ENCODE measurements around the gene MGRN1. TPM values are rescaled to one million over a fixed set of nuclear protein-coding genes. Genes with fewer than 3 reads are reported as not detected.

MGRN1 gene
- total RNA-seq, 1 experiment from 2014 or later, result 105 TPM

DNA sequence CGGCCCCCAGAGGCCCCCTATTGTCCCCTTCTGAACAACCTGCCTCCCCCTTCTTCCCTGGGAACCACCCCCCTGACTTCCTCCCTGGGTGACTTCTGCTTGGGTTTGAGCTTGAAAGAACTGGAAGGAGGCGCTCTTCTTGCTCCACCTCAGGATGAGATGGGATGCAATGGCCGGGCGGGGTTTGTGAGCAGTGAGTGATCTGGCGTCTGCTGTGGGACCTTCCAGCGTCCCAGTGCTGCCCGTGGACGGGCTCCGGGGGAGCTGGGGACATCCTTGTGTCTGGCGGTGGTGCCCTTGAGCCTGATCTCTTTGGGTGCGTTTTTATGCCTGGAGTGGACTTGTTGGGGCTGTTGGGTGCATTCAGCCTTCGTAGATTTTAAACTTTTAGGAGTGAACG is 11.6 kb downstream of the MGRN1 start:
- intact Hi-C loops (cut with micrococcal nuclease; ENCODE audit: unreplicated experiment), result no loop called here

GRCh38 chr16:4637501-4638166 is 13.0 kb downstream of the MGRN1 start:
- no peak for DNase-seq
- Mint-ChIP-seq H3K4me3 (ENCODE audit: low read depth, unreplicated experiment) (no peak overlapping the region), H3K27ac (ENCODE audit: unreplicated experiment) (no peak overlapping the region), H3K4me1 (ENCODE audit: low read depth, unreplicated experiment) (peaks cover 6% of the 10 kb centered on the region), H3K36me3 (ENCODE audit: insufficient read depth, unreplicated experiment) (peaks cover 42% of the 10 kb centered on the region), H3K9me3 (ENCODE audit: low read depth, unreplicated experiment) (no peaks in the 10 kb centered on the region), H3K27me3 (ENCODE audit: unreplicated experiment) (no peaks in the 10 kb centered on the region)
- TF ChIP-seq CTCF (IDR thresholded peaks at IDR 0.05; ENCODE audit: unreplicated experiment), result no peak
- intact Hi-C loops (cut with micrococcal nuclease; ENCODE audit: unreplicated experiment), result no loop called here
- BruUV-seq (replicated peaks), result no TSS peak
- CTCF ChIA-PET, result no interaction called here

More for the DNA sequence above, 11.6 kb downstream of the MGRN1 start:
- CTCF ChIA-PET, result interaction anchor here (0.6 kb wide), 1 partner anchor 923 kb away, joined by 3 read pairs; no protein-coding TSS in a partner anchor
- no peak for DNase-seq
- Mint-ChIP-seq H3K9me3 (ENCODE audit: low read depth, unreplicated experiment) (no peaks in the 10 kb centered on the region), H3K4me3 (ENCODE audit: low read depth, unreplicated experiment) (no peak overlapping the region), H3K4me1 (ENCODE audit: low read depth, unreplicated experiment) (peaks cover 3% of the 10 kb centered on the region), H3K36me3 (ENCODE audit: insufficient read depth, unreplicated experiment) (peaks cover 40% of the 10 kb centered on the region), H3K27me3 (ENCODE audit: unreplicated experiment) (no peaks in the 10 kb centered on the region), H3K27ac (ENCODE audit: unreplicated experiment) (no peak overlapping the region)
- BruUV-seq (replicated peaks), result no TSS peak
- no peak for TF ChIP-seq CTCF (IDR thresholded peaks at IDR 0.05; ENCODE audit: unreplicated experiment)

DNA sequence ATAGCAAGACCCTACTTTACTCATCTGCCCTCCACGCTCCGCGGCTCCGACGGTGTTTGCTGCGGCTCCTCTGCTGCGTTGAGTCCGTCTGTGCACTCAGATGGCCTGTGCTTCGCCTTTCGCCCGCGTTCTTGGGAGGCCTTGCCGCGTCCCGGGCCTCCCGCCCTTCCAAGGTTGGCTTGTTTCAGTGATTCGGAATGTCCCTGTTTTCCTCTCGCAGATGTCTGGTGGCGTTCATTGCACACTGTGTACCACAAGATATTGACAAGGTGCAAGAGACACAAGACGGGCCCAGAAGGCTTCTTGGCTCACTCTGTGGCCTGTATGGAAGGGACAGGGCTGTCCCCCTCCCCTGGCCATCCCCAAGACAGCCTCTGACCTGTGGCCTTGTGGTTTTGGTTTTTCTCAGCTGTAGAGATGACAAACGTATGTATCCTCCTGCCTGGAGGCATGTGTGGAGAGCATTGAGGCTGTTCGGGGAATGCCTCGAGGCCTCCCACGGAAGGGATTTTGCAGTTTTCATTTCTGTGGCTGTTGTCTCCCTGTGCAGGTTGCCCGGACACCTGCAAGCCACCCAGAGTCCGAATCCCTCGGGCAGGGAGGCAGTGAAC is 15.4 kb downstream of the MGRN1 start:
- Mint-ChIP-seq H3K4me3 (ENCODE audit: low read depth, unreplicated experiment) (no peak overlapping the region), H3K4me1 (ENCODE audit: low read depth, unreplicated experiment) (peaks cover 6% of the 10 kb centered on the region), H3K27ac (ENCODE audit: unreplicated experiment) (no peak overlapping the region), H3K27me3 (ENCODE audit: unreplicated experiment) (no peaks in the 10 kb centered on the region), H3K36me3 (ENCODE audit: insufficient read depth, unreplicated experiment) (peaks cover 36% of the 10 kb centered on the region), H3K9me3 (ENCODE audit: low read depth, unreplicated experiment) (no peaks in the 10 kb centered on the region)
- TF ChIP-seq CTCF (IDR thresholded peaks at IDR 0.05; ENCODE audit: unreplicated experiment), result no peak
- intact Hi-C loops (cut with micrococcal nuclease; ENCODE audit: unreplicated experiment), result no loop called here
- no peak for DNase-seq
- CTCF ChIA-PET, result no interaction called here
- no TSS peak for BruUV-seq (replicated peaks)

DNA sequence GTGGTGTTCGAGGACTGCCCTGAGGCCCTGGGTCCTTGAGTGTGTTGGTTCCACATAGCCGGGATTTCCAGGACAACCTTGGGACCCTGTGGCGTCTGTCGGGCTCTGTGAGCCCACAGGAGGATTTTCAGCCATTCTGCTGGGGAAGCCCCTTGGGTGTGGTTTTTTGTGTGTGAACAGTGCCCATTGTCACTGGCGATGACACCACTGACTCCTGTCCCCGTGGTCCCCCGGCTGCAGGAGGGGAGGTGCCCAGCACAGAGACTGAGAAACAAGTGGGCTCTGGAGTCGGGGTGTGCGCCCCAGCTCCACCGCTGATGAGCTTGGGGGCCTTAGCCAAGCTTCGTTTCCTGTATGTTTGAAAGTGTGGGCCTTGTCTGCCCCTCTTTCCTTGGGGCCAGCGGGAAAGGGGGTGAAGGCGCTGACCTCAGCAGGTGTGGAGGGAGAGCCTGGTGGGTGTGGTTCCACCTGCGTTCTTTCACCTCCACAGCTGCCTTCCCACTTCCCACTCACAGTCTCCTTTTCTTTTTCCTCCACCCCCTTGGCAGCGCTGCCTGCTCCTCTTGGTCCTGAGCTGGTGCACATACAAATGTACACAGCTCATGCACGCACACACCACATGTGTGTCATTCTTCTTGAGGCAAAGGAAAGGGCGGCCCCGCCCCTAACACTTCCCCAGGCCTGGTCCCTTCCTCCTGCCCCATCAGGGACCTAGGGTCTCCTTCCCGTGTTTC is 16.1 kb downstream of the MGRN1 start:
- CTCF ChIA-PET, result interaction anchor here (1.0 kb wide), 1 partner anchor 14 kb away, joined by 3 read pairs; no protein-coding TSS in a partner anchor
- intact Hi-C loops (cut with micrococcal nuclease; ENCODE audit: unreplicated experiment), result no loop called here
- H3K4me1 Mint-ChIP-seq (ENCODE audit: low read depth, unreplicated experiment), result peaks cover 6% of the 10 kb centered on the region
- no TSS peak for BruUV-seq (replicated peaks)
- H3K36me3 Mint-ChIP-seq (ENCODE audit: insufficient read depth, unreplicated experiment), result peaks cover 35% of the 10 kb centered on the region
- no peak for DNase-seq
- H3K27ac Mint-ChIP-seq (ENCODE audit: unreplicated experiment), result no peak overlapping the region
- no peak for TF ChIP-seq CTCF (IDR thresholded peaks at IDR 0.05; ENCODE audit: unreplicated experiment)
- no peak overlapping the region for H3K4me3 Mint-ChIP-seq (ENCODE audit: low read depth, unreplicated experiment)
- H3K27me3 Mint-ChIP-seq (ENCODE audit: unreplicated experiment), result no peaks in the 10 kb centered on the region
- H3K9me3 Mint-ChIP-seq (ENCODE audit: low read depth, unreplicated experiment), result peaks cover 2% of the 10 kb centered on the region
